Upper lobe of left lung (tissue), 6 donors: ENCODE data around the gene CDKN1B. TPM values are rescaled to one million over a fixed set of nuclear protein-coding genes. Genes with fewer than 3 reads are reported as not detected.

Experiments used
- ATAC-seq, 2 donors: fragments of 200-7000 bp; cut with Tn5 transposase; one replicate each; pipeline ENCODE4 v1.9.1; 2022; ENCODE audit warnings: mild to moderate bottlenecking in 2 of 2, moderate library complexity in 2 of 2; ENCODE audit not compliant: low FRiP score in 2 of 2
- DNase-seq, 2 donors: peaks; one replicate each; pipeline ENCODE4 v3.0.0-alpha.2; 2019 to 2020
- H3K27ac ChIP-seq, 4 donors: fragments of 200-600 bp; sonication (generic); one replicate each; pipeline ENCODE4 v1.5.1; 2016 to 2019
- H3K27me3 ChIP-seq, 4 donors: fragments of 200-600 bp; sonication (generic); one replicate each; pipeline ENCODE4 v1.5.1; 2017 to 2019
- H3K36me3 ChIP-seq, 4 donors: fragments of 200-600 bp; sonication (generic); one replicate each; pipeline ENCODE4 v1.5.1; 2016 to 2019
- H3K4me1 ChIP-seq, 4 donors: fragments of 200-600 bp; sonication (generic); one replicate each; pipeline ENCODE4 v1.5.1; 2018 to 2019
- H3K4me3 ChIP-seq, 4 donors: fragments of 200-600 bp; sonication (generic); one replicate each; pipeline ENCODE4 v1.5.1; 2017 to 2019; ENCODE audit warnings: mild to moderate bottlenecking in 2 of 4, moderate library complexity in 1 of 4
- H3K9me3 ChIP-seq, 4 donors: fragments of 200-600 bp; sonication (generic); one replicate each; pipeline ENCODE4 v1.5.1; 2018 to 2019
- EP300 ChIP-seq, 4 donors: sonication (generic); formaldehyde crosslinking; IDR thresholded peaks; one replicate each; pipeline ENCODE4 v1.5.1; 2017; ENCODE audit warnings: antibody characterized with exemption in 4 of 4, control low read depth in 2 of 4
- POLR2A ChIP-seq, 4 donors: fragments of 450-650 bp; IDR thresholded peaks; one replicate each; pipeline ENCODE4 v1.5.1; 2016 to 2017; ENCODE audit warnings: antibody characterized with exemption in 4 of 4, mild to moderate bottlenecking in 2 of 4
- POLR2AphosphoS5 ChIP-seq, 2 donors: sonication (generic); formaldehyde crosslinking; IDR thresholded peaks; one replicate each; pipeline ENCODE4 v1.5.1; 2017; ENCODE audit warnings: antibody characterized with exemption in 2 of 2
- WGBS, 2 donors: methylation state at CpG; one replicate each; pipeline ENCODE4 v1.1.5; 2017 to 2018; 5-methylcytosine and 5-hydroxymethylcytosine counted together
- small RNA-seq, 4 donors: library from RNA; depleted of rRNA; stranded (forward); fragments of <200 nt; gene quantifications; one replicate each; pipeline ENCODE3, GENCODE V24; 2016
- total RNA-seq, 6 donors: library from RNA; depleted of rRNA in 4 of 6; stranded (reverse); fragments of >200 nt in 4 of 6; gene quantifications; one replicate each; pipeline versions ENCODE4 v1.1.0 to v1.2.1, GENCODE V29; 2016 to 2021
- TF ChIP-seq, protein P1 (sequence below), 6 experiments: fragments of 450-650 bp in 4 of 6; fragments of 200-600 bp in 2 of 6; sonication (generic) in 2 of 6; IDR thresholded peaks; one replicate each; pipeline ENCODE4 v1.5.1; 2016 to 2019; ENCODE audit warnings: antibody characterized with exemption in 6 of 6
- donor health status: DM: no; HTN: no; CAD: no; lungs with moderate emphysema.
- donor health status: DM: no; HTN: yes; CAD: no; lungs with severe emphysema.

CDKN1B gene
- total RNA-seq, 6 donors from 2014 or later = 42.1 to 85.5 (median 72.3) TPM

DNA sequence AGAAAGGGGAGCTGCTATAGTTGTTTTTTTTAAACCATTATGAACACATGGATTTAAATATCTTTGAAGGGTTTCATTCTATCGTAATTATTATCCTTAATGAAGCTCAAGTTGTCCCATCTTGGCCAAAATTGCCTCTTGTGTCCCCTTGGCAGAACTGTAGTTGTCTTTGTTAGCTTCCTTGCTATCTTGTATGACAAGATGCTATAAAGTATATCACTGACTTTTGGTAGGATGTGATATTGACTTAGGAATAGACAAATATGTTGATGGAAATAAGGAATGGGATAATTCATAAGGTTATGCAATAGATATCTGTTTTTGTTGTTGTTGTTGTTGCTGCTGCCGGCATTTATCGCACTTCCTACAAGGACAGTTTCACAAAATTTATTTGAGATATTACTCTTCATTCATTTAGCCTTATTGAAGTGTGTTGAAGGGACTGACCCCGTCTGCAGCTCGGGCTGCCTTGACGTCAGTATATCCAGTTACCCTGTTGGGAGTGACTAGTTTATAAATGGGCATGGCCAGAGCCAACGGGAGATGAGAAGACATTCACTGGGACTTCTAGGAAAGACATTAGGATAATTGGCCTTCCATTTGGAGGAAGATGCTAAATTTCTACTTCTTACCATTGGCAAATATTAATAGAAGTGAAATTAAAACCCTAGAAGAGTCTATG lies 42.2 kb downstream of the CDKN1B start:
- no peak overlapping the region for H3K27ac ChIP-seq
- ATAC-seq = no peak
- no peaks in the 10 kb centered on the region for H3K4me1 ChIP-seq
- TF ChIP-seq, protein P1, sequence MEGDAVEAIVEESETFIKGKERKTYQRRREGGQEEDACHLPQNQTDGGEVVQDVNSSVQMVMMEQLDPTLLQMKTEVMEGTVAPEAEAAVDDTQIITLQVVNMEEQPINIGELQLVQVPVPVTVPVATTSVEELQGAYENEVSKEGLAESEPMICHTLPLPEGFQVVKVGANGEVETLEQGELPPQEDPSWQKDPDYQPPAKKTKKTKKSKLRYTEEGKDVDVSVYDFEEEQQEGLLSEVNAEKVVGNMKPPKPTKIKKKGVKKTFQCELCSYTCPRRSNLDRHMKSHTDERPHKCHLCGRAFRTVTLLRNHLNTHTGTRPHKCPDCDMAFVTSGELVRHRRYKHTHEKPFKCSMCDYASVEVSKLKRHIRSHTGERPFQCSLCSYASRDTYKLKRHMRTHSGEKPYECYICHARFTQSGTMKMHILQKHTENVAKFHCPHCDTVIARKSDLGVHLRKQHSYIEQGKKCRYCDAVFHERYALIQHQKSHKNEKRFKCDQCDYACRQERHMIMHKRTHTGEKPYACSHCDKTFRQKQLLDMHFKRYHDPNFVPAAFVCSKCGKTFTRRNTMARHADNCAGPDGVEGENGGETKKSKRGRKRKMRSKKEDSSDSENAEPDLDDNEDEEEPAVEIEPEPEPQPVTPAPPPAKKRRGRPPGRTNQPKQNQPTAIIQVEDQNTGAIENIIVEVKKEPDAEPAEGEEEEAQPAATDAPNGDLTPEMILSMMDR (IDR thresholded peaks at IDR 0.05) = no peak
- no peak for TF ChIP-seq POLR2A (IDR thresholded peaks at IDR 0.05)
- DNase-seq = no peak
- no peak overlapping the region for H3K4me3 ChIP-seq
- no peaks in the 10 kb centered on the region for H3K27me3 ChIP-seq
- 93 to 94% methylated on average over 7 of the region's 7 CpGs for WGBS, 2 donors
- H3K36me3 ChIP-seq = no peaks in the 10 kb centered on the region
- no peaks in the 10 kb centered on the region for H3K9me3 ChIP-seq

DNA sequence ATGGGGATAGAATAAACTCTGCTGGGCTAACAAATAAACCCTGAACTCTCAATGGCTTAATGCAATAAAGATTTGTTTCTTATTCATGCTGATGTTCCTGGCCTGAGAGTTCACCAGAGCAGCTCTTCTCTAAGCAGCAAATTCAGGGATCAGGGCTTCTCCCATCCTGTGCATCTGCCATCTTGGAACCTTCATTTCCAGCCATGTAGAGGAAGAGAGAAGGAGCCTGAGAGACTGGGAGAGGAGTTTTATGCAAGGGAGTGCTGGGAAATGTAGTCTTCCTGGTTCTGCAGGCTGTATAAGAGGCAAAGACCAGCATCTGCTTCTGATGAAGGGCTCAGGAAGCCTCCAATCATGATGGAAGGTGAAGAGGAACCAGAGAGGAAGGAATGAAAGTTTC lies 47.7 kb downstream of the CDKN1B start:
- DNase-seq (no peak), ATAC-seq (no peak)
- Histone ChIP-seq H3K9me3 (peaks cover 0 to under 1% (median 0%) of the 10 kb centered on the region in 4 donors), H3K4me3 (no peak overlapping the region), H3K4me1 (no peaks in the 10 kb centered on the region), H3K27me3 (no peaks in the 10 kb centered on the region), H3K27ac (no peak overlapping the region), H3K36me3 (no peaks in the 10 kb centered on the region)
- TF ChIP-seq, protein P1 (IDR thresholded peaks at IDR 0.05) = no peak
- no peak for TF ChIP-seq POLR2A (IDR thresholded peaks at IDR 0.05)
- no peak for TF ChIP-seq POLR2AphosphoS5 (IDR thresholded peaks at IDR 0.05)
- no peak for TF ChIP-seq EP300 (IDR thresholded peaks at IDR 0.05)

DNA sequence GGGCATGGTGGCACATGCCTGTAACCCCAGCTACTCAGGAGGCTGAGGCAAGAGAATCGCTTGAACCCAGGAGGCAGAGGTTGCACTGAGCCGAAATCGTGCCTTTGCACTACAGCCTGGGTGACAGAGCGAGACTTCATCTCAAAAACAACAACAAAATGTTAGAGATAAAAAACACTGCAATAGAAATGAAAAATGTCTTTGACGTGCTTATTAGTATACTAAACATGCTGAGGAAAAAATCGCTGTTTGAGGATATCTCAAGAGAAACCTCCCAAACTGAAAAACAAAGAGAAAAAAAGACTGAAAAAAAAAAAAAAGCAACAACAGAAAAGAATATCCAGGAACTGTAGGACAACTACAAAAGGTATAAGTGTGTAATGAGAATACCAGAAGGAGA lies 53.1 kb downstream of the CDKN1B start:
- no peak overlapping the region for H3K27ac ChIP-seq
- 95 to 96% methylated on average over 5 to 6 of the region's 6 CpGs for WGBS, 2 donors
- no peaks in the 10 kb centered on the region for H3K27me3 ChIP-seq
- H3K4me3 ChIP-seq = no peak overlapping the region
- TF ChIP-seq POLR2A (IDR thresholded peaks at IDR 0.05) (no peak), POLR2AphosphoS5 (IDR thresholded peaks at IDR 0.05) (no peak), EP300 (IDR thresholded peaks at IDR 0.05) (no peak)
- TF ChIP-seq, protein P1 (IDR thresholded peaks at IDR 0.05) = no peak
- peaks cover 0 to 5% (median 0%) of the 10 kb centered on the region in 4 donors for H3K9me3 ChIP-seq
- ATAC-seq = no peak
- H3K4me1 ChIP-seq = no peaks in the 10 kb centered on the region
- no peaks in the 10 kb centered on the region for H3K36me3 ChIP-seq
- no peak for DNase-seq

Small RNA genes within 50 kb of the gene (small RNA-seq; reads per million reads assigned to genes)
- gene MIR613 = 0 reads per million in 4 donors

Other genes with a start within 250 kb of the CDKN1B start
- 10 to 100 TPM; 23.7 to 51.6 (median 41.7) TPM for gene DUSP16, start 154.5 kb upstream of the CDKN1B start, total RNA-seq
- gene CREBL2, start 105.5 kb upstream of the CDKN1B start, total RNA-seq = 10 to 100 TPM; 40.1 to 74.2 (median 48.2) TPM
- not detected for gene GPR19, start 21.2 kb upstream of the CDKN1B start, total RNA-seq
- gene APOLD1, start 68.3 kb downstream of the CDKN1B start, total RNA-seq = 10 to 100 TPM in 5 of 6 donors, 1 to 10 TPM in 1; 8.5 to 36.5 (median 15.6) TPM
- gene DDX47, start 96.0 kb downstream of the CDKN1B start, total RNA-seq = 10 to 100 TPM; 34.0 to 64.0 (median 45.2) TPM
- gene GPRC5A, start 174.2 kb downstream of the CDKN1B start, total RNA-seq = 100 to 1,000 TPM; 194 to 890 (median 653) TPM
- 1 to 10 TPM in 1 of 6 donors, under 1 TPM in 1, not detected in 4; 0.66 to 2.1 TPM for gene GPRC5D, start 234.8 kb downstream of the CDKN1B start, total RNA-seq